Neuron (in vitro differentiated cells): ENCODE results near the gene GTF2I.

ENCODE experiments used
- H2AFZ ChIP-seq: one replicate; pipeline ENCODE4 v1.6.1; 2013; ENCODE audit warnings: low read depth, mild to moderate bottlenecking, inconsistent platforms, low read length, moderate library complexity
- H3K27me3 ChIP-seq: one replicate; pipeline ENCODE4 v1.6.1; 2013; ENCODE audit warnings: low read length; ENCODE audit not compliant: insufficient read depth
- H3K36me3 ChIP-seq: one replicate; pipeline ENCODE4 v1.6.1; 2013; ENCODE audit warnings: low read length; ENCODE audit not compliant: insufficient read depth
- H3K4me1 ChIP-seq: one replicate; pipeline ENCODE4 v1.6.1; 2013; ENCODE audit warnings: low read length; ENCODE audit not compliant: insufficient read depth
- H3K4me3 ChIP-seq: 2 replicates; pipeline ENCODE4 v1.5.1; 2013; ENCODE audit warnings: mild to moderate bottlenecking, low read length, moderate library complexity
- H3K9me3 ChIP-seq: one replicate; pipeline ENCODE4 v1.6.1; 2013; ENCODE audit warnings: low read length

GTF2I gene

DNA sequence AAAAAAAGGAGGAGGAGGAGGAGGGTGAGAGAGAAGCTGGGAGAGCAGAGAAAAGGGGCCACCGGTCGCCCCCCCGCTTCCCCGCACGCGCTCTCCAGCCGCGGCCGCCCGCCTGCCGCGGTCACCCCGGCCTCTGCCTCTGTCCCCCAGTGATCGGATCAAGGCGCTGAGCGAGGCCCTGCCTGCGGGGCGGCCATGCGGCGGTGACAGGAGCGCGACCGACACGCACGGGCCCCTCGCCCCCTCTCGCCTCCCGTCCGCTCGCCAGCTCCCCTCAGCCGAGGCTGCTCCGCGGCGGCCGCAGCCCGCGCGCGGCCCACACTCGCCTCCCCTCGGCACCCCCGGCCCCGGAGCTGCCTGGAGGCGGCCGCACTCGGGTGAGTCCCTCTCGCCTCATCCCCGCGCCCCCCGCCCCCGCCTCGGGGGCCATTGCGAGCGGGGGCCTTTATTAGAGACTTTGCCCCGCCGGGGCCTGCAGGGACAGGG is at the start of gene GTF2I:
Gene GTF2I (plus strand): TSS at position 27 of the 486 bp plus-strand sequence. CDS start 31,411 bp downstream, outside the sequence.
- H3K4me3 ChIP-seq: peak within 1 kb of the TSS; percentile 97
- H3K9me3 ChIP-seq: no peaks in the 10 kb centered on the region
- H3K36me3 ChIP-seq: peaks cover 17% of the 10 kb centered on the region
- H2AFZ ChIP-seq: peak within 1 kb of the TSS; percentile 71
- H3K4me1 ChIP-seq: peaks cover 18% of the 10 kb centered on the region
- H3K27me3 ChIP-seq: no peaks in the 10 kb centered on the region

DNA sequence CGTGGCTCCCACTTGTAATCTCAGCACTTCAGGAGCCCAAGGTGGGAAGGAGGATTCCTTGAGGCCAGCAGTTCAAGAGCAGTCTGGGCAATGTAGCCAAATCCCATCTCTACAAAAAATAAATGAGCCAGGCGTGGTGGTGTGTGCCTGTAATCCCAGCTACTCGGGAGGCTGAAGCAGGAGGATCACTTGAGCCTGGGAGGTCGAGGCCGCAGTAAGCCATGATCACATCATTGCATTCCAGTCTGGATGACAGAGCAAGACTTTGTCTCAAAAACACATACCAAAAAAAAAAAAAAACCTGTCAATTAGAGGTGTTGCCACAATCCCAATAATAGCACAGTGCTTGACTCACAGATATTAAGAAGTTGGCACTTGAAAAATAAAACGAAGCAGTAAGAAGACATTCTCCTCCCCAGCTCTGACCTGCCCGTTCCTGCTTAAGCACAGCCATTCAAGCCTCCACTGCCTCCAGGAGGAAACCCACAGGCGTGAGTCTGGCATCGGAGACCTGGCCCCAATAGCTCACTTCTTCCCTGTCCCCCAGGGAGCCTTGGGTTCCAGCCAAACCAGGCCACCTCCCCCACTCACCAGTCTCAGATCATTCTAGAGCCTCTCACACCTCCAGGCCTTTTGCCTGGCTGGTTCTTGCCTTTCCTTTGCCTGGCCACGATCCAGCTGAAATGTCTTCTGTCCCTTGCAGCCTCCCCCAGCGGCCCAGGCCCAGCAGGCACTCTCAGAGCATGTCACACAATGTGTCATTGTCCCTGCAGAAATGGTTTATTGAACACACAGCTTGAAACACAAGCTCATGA is 45.3 kb upstream of the GTF2I start:
- no peaks in the 10 kb centered on the region for H3K9me3 ChIP-seq
- H3K27me3 ChIP-seq: no peaks in the 10 kb centered on the region
- no peaks in the 10 kb centered on the region for H3K36me3 ChIP-seq
- peaks cover 6% of the 10 kb centered on the region for H3K4me1 ChIP-seq
- H3K4me3 ChIP-seq: no peak overlapping the region
- H2AFZ ChIP-seq: no peak overlapping the region

DNA sequence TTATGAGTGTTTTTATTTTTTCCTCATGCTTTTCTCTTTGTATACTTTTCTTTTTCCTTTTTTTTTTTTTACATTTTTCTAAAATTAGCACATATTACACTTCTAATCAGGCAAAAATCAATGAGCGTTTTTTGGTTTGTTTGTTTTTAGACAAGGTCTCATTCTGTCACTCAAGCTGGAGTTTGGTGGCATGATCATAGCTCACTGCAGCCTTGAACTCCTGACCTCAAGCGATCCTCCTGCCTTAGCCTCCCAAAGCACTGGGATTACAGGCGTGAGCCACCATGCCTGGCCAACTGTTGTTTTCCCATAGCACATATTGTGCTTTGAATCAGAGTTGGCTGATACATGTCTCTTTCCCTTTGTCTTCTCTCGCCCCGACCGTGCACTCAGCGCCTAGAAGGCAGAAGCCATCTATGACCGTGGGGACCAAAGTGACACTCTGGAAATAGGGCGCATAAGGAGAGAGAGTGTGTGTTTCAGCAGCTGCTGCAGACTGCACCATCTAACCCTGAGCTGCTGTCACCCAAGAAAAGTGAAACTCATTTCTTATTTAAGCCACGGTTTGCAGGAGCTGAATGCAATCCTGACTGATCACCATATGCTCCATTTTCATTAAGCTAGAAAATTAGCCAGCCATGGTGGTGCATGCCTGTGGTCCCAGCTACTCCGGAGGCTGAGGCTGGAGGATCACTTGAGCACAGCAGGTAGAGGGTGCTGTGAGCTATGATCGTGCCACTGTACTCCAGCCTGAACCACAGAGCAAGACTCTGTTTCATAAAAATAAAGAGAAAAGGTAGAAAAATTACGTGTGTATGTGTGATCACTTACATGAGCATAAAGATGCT is 41.4 kb upstream of the GTF2I start:
- no peak overlapping the region for H3K4me3 ChIP-seq
- H2AFZ ChIP-seq: no peak overlapping the region
- H3K27me3 ChIP-seq: no peaks in the 10 kb centered on the region
- peaks cover 11% of the 10 kb centered on the region for H3K4me1 ChIP-seq
- no peaks in the 10 kb centered on the region for H3K9me3 ChIP-seq
- H3K36me3 ChIP-seq: no peaks in the 10 kb centered on the region

DNA sequence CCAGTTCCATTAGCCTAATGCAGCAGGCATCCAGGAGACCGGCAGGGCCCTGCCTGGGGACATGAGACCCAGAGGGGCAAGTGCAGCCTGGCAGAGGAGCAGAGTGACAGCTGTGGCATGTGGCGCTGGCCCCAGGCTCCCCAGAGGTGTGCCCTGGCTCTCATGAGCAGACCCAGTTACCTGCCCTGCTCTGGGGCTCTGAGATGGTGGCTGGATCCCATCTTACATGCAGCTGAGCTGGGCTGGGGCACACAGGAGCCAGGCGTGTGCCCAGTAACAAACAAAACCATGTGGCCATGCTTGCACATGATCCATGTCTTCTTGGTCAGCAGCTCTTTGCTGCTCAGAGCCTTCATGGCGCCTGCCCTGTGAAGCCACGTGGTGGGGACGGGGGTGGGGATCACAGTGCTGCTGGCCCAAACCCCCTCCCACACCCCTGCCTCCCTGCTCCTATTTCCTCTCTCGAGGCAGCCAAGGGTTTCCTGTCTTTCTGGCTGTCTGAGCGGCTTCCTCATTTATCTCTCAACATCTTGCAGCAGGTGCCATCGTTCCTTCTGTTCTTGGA is 40.3 kb upstream of the GTF2I start:
- Histone ChIP-seq H3K4me3 (no peak overlapping the region), H3K4me1 (peaks cover 10% of the 10 kb centered on the region), H3K27me3 (no peaks in the 10 kb centered on the region), H2AFZ (no peak overlapping the region), H3K9me3 (no peaks in the 10 kb centered on the region), H3K36me3 (no peaks in the 10 kb centered on the region)

DNA sequence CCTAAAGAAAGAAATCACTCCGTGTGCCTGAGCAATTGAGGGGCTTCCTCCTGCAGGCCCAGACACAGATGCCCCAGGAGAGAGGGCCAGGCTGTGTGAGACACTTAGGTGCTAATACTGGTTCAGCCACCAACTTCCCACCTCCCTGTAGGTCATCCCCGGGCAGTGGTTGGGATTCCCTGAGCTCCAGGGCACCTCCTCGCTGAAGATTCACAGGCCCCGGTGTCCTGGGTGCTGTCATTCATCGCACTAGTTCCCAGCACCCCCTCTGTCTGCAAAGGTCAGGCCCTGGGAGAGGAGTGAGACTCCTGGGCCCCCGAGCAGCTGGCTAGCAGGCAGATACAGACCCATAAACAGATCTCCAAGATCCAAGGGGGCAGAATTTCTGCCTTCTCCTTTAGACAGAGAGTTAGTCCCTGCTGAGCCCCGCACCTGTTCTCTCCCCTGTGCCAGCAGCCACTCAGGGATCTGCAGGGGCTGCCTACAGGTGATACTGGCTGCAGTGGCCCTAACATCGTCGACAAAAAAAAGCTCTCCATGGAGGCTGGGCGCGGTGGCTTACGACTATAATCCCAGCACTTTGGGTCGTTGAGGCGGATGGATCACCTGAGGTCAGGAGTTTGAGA is 38.2 kb upstream of the GTF2I start:
- H3K4me3 ChIP-seq: no peak overlapping the region
- no peaks in the 10 kb centered on the region for H3K27me3 ChIP-seq
- no peaks in the 10 kb centered on the region for H3K9me3 ChIP-seq
- peak overlapping the region; percentile 31 for H2AFZ ChIP-seq
- H3K4me1 ChIP-seq: peaks cover 5% of the 10 kb centered on the region
- H3K36me3 ChIP-seq: no peaks in the 10 kb centered on the region

DNA sequence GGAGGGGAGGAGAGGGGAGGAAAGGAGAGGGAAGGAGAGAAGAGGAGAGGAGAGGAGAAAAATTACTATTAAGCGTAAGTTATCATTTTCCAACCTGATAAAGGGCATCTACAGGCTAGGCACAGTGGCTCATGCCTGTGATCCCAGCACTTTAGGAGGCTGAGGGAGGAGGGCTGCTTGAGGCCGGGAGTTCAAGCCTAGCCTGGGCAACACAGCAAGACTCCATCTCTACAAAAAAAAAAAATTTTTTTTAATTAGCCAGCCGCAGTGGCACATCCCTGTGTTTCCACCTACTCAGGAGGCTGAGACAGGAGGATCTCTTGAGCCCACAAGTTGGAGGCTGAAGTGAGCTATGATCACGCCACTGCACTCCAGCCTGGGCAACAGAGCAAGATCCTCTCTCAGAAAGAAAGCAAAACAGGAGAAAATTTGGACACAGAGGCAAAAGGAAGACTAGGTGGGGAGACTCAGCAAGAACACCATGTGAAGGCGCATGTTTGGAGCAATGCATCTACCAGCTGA is 35.2 kb upstream of the GTF2I start:
- Histone ChIP-seq H3K9me3 (no peaks in the 10 kb centered on the region), H3K27me3 (no peaks in the 10 kb centered on the region), H2AFZ (no peak overlapping the region), H3K4me1 (peaks cover 5% of the 10 kb centered on the region), H3K4me3 (no peak overlapping the region), H3K36me3 (no peaks in the 10 kb centered on the region)

DNA sequence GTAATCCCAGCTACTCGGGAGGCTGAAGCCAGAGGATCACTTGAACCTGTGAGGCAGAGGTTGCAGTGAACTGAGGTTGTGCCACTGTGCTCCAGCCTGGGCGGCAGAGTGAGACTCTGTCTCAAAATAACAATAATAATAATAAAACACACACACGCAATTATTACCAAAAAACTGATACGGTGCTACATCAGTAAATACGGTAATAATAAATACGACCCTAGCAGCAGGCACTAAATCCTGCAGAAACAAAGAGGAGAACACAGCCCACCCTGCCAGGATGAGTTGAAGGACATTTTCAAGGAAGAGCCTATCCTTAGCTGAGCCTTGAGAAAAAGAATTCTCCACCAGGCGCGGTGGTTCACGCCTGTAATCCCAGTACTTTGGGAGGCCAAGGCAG is 34.4 kb upstream of the GTF2I start:
- H2AFZ ChIP-seq: no peak overlapping the region
- H3K36me3 ChIP-seq: no peaks in the 10 kb centered on the region
- no peaks in the 10 kb centered on the region for H3K27me3 ChIP-seq
- no peaks in the 10 kb centered on the region for H3K9me3 ChIP-seq
- peaks cover 12% of the 10 kb centered on the region for H3K4me1 ChIP-seq
- H3K4me3 ChIP-seq: no peak overlapping the region

DNA sequence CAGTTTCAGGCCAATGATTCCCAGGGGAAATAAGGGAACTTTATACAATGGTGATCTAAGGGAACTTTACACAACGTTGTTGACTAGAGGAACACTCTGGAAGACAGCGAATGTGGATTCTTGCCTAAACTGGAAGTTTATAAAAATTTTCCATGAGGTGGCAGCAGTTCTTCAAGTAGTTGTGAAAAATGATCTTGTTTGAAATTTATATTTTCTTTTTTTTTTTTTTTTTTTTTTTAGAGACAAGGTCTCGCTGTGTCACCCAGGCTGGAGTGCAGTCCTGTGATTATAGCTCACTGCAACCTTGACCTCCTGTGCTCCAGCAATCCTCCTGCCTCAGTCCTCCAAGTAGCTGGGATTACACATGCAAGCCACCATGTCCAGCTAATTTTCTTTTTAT is 32.1 kb upstream of the GTF2I start:
- H3K4me3 ChIP-seq: no peak overlapping the region
- no peaks in the 10 kb centered on the region for H3K9me3 ChIP-seq
- H3K4me1 ChIP-seq: peaks cover 7% of the 10 kb centered on the region
- H3K36me3 ChIP-seq: no peaks in the 10 kb centered on the region
- H3K27me3 ChIP-seq: no peaks in the 10 kb centered on the region
- no peak overlapping the region for H2AFZ ChIP-seq

DNA sequence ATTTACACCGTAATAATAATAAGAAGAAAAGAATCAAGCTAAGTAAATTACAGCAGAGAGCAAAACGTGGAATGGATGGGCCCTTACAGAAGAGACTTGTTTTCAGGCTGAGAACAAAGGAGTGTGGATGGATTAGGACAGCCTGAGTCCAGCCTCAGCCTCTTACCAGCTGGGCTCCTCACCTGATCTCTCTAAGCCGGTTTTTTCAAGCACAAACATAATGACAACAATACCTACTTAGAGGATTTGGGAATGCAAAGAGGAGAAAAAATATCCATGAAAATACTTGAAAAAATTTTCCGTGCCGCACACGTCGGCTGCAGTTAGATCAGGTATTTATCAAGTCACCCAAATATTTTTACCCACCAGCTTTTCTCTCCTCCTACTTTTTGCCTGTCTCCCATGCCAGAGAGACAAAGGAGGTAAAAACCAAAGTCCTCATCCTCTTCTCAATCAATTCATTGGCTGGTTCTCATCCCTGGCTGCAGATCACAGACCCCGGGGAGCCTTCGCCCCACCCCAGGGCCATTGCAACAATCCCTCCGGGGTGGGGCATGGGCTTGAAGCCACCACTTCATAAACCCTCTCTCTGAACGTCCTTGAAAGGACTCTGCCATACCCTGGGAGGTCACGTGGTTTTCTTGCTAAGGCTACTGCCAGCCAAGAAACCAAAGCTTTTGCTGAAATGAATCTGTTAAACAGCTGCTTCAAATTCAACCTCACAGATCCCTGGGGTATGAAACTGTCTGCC is 29.7 kb upstream of the GTF2I start:
- Histone ChIP-seq H3K4me1 (peaks cover 7% of the 10 kb centered on the region), H3K4me3 (no peak overlapping the region), H3K27me3 (no peaks in the 10 kb centered on the region), H3K36me3 (no peaks in the 10 kb centered on the region), H2AFZ (peak overlapping the region; percentile 70), H3K9me3 (no peaks in the 10 kb centered on the region)

DNA sequence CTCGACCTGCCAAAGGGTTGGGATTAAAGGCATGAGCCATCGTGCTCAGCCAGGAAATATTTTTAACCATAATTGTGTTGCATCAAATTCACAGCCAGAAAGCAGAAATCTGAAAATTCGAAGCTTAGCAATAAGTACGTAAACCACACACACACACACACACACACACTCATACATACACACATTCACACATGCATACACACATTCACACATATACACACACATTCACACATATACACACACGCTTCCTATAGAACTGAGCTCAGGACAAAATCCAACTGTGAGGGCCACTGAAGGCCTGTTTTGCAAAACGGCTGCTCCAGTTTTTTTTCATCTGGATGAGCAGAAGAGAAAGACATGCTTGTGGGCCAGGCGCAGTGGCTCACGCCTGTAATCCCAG is 25.0 kb upstream of the GTF2I start:
- H3K9me3 ChIP-seq: no peaks in the 10 kb centered on the region
- H3K27me3 ChIP-seq: no peaks in the 10 kb centered on the region
- no peak overlapping the region for H3K4me3 ChIP-seq
- no peaks in the 10 kb centered on the region for H3K36me3 ChIP-seq
- no peak overlapping the region for H2AFZ ChIP-seq
- peaks cover 6% of the 10 kb centered on the region for H3K4me1 ChIP-seq

DNA sequence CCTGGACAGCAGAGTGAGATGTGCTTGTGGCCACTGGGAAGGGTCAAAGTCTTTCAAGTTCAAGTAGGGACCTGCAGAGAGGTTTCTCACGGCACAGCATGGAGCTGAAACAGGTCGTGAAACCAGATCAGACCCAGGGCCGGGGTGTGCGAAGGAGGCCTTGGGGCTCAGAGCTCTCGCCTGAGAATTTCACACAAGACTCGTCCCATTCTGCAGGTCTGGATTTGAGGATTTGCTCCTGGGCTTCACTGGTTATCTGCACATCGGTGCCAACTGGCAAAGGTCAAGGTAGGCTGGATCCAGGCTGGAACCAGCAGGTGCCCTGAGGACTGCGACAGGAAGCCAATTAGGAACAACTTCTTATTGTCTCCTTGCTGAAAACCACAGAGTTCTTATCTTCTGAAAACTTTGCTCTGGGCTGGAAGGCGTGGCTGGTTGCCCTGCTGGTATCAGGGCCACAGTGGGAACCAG is 24.0 kb upstream of the GTF2I start:
- Histone ChIP-seq H3K27me3 (no peaks in the 10 kb centered on the region), H2AFZ (no peak overlapping the region), H3K4me1 (no peaks in the 10 kb centered on the region), H3K9me3 (no peaks in the 10 kb centered on the region), H3K36me3 (no peaks in the 10 kb centered on the region), H3K4me3 (no peak overlapping the region)

DNA sequence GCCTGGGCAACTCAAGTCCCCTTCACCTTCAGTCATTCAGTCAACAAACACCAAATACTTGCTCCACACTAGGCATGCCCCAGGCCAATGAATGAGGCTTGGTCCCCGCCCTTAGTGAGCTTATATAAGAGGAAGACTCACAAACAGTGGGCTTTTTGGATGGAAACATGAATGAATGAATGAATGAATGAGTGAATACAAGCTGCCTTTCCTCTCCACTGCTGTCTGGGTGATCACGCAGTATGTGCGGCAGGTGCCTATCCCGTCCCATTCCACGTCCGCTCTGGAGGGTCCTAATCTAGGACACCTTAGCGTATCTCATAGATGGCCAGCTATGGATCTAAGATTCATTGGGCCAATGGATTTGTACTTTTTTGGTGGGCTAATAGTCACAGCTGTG is 19.8 kb upstream of the GTF2I start:
- Histone ChIP-seq H3K36me3 (no peaks in the 10 kb centered on the region), H3K27me3 (no peaks in the 10 kb centered on the region), H2AFZ (no peak overlapping the region), H3K4me3 (no peak overlapping the region), H3K9me3 (no peaks in the 10 kb centered on the region), H3K4me1 (no peaks in the 10 kb centered on the region)
